Activated T-cell treated with anti-CD3 and anti-CD28 coated beads, Interleukin-2, amount 50 U/mL, for 4 hours (primary cell): ENCODE results near the gene ACTG1. TPM values are rescaled to one million over a fixed set of nuclear protein-coding genes. Genes with fewer than 3 reads are reported as not detected.

ENCODE experiments used
- ATAC-seq, 2 donors: fragments of 200-7000 bp; cut with Tn5 transposase; one replicate each; pipeline ENCODE4 v1.10.0; 2021
- DNase-seq: peaks from one replicate; pipeline ENCODE4 v3.0.0-alpha.2; 2020
- H3K27me3 Mint-ChIP-seq: one replicate; pipeline ENCODE4 v1.8.0; 2021; ENCODE audit warnings: low read depth, mixed read lengths
- H3K36me3 Mint-ChIP-seq: one replicate; pipeline ENCODE4 v1.8.0; 2022; ENCODE audit warnings: mixed read lengths; ENCODE audit not compliant: insufficient read depth
- H3K4me1 Mint-ChIP-seq: one replicate; pipeline ENCODE4 v1.8.0; 2021; ENCODE audit warnings: low read depth, mixed read lengths
- H3K4me3 Mint-ChIP-seq: one replicate; pipeline ENCODE4 v1.8.0; 2021; ENCODE audit warnings: mild to moderate bottlenecking, moderate library complexity, mixed read lengths
- H3K9me3 Mint-ChIP-seq: one replicate; pipeline ENCODE4 v1.8.0; 2021; ENCODE audit warnings: mixed read lengths
- total RNA-seq, 3 donors: library from RNA; stranded (reverse); gene quantifications; one replicate each; pipeline ENCODE4 v1.2.1, GENCODE V29; 2021

The ACTG1 gene
- total RNA-seq, 3 donors from 2014 or later, result 3,953 to 4,676 (median 4,016) TPM

DNA sequence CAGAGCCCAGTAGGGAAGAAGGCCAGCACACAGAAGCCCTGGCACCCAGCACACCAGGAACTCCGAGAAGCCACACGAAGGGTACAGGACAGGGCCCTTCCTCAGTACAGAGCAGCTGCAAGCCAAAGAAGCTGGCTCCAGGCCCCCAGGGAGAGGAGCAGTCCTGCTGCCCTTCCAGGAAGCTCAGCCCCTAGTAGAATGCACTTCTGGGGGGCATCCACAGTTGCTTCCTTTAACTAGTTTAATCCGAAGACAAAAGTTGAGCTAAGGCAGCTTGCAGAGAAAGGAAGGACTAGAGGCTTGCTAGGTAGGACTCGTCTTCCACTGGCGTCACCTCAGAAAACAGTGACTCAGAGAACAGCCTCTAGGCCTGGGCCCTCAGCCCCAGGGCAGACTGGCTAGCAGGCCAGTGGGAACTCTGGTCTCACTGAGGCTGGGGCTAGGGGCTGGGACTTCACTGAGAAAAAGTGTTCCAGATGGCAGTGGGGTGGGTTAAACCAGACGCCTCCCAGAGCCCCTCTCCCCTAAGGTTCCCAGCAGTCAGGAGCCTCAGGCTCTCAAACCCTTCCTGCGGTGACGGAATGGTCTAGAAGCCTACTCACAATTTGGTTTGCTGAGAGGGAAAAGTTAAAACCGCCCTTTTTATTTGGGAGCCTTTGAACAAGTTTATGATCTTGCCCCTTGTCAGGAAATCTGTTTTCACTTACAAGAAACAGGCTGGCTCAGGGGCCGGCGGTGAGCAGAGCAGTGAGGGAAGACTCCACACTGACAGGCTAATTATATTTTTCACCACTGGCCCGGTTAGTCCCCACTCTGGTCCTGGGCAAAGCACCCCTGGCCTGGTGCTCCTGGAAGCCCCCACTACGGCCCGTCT lies 41.4 kb downstream of the ACTG1 start:
- H3K27me3 Mint-ChIP-seq, result no peaks in the 10 kb centered on the region
- no peak for ATAC-seq
- no peaks in the 10 kb centered on the region for H3K36me3 Mint-ChIP-seq
- no peaks in the 10 kb centered on the region for H3K4me1 Mint-ChIP-seq
- H3K9me3 Mint-ChIP-seq, result no peaks in the 10 kb centered on the region
- no peak overlapping the region for H3K4me3 Mint-ChIP-seq
- DNase-seq, result no peak

- Mint-ChIP-seq H3K9me3 (no peaks in the 10 kb centered on the region), H3K36me3 (no peaks in the 10 kb centered on the region), H3K27me3 (no peaks in the 10 kb centered on the region), H3K4me1 (no peaks in the 10 kb centered on the region), H3K4me3 (no peak overlapping the region)
- ATAC-seq, result no peak
- DNase-seq, result no peak
Observed at GRCh38 chr17:81470270-81470943, 42.2 kb downstream of the ACTG1 start.

GRCh38 chr17:81469266-81469665 lies 43.3 kb downstream of the ACTG1 start:
- no peak for DNase-seq

GRCh38 chr17:81468770-81469121 lies 43.9 kb downstream of the ACTG1 start:
- no peak for DNase-seq
- no peak for ATAC-seq
- H3K27me3 Mint-ChIP-seq, result no peaks in the 10 kb centered on the region
- no peaks in the 10 kb centered on the region for H3K4me1 Mint-ChIP-seq
- H3K9me3 Mint-ChIP-seq, result no peaks in the 10 kb centered on the region
- H3K4me3 Mint-ChIP-seq, result no peak overlapping the region
- H3K36me3 Mint-ChIP-seq, result no peaks in the 10 kb centered on the region

More at GRCh38 chr17:81469266-81469665, 43.3 kb downstream of the ACTG1 start:
- no peak overlapping the region for H3K4me3 Mint-ChIP-seq
- H3K36me3 Mint-ChIP-seq, result no peaks in the 10 kb centered on the region
- ATAC-seq, result no peak
- H3K4me1 Mint-ChIP-seq, result no peaks in the 10 kb centered on the region
- no peaks in the 10 kb centered on the region for H3K27me3 Mint-ChIP-seq
- H3K9me3 Mint-ChIP-seq, result no peaks in the 10 kb centered on the region

- H3K36me3 Mint-ChIP-seq, result no peaks in the 10 kb centered on the region
- no peaks in the 10 kb centered on the region for H3K27me3 Mint-ChIP-seq
- H3K9me3 Mint-ChIP-seq, result no peaks in the 10 kb centered on the region
- H3K4me3 Mint-ChIP-seq, result no peak overlapping the region
- ATAC-seq (no peak), DNase-seq (no peak)
- H3K4me1 Mint-ChIP-seq, result no peaks in the 10 kb centered on the region
Observed at GRCh38 chr17:81468111-81468769, 44.4 kb downstream of the ACTG1 start.

DNA sequence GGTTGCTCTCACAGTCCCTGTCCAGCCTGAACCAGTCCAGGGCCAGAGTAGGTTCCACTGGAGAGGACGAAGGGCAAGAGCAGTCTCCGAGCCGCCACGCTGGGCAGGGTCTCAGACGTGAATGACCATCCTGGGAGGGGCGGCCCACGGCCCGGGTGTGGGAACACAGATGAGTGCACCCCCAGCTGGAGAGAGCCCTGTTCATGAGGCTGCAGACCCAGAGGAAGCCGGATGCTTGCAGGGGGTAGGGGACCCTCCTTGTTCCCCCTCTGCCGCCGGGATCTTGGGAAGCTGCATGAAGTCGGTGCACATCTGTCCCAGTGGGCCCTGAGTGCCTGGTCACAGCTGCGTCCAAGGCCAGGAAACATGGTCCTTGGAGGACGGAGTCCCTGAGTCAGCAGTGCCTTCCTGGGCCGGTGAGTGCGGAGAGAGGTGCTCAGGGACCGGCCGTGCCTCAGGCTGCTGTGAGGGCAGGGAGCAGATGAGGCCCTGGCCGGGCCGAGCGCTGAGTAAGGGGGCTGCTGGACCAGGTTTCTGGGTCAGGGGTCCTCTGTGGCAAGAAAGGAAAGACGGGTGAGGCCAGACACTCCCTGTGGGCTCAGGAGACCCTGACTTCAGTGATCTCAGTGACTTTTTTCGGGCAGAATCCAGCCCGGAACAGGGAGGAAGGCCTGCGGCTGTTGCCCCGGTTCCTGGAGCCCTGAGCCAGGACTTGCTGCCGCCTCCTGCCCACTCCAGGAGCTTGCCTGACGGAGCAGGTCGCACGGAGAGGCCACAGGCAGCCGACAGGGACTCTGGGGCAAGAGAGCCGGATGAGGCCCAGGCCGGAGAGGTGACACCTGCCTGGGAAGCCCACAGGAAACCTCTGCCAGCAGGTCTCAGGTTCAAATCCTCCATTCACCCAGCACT lies 45.8 kb downstream of the ACTG1 start:
- Mint-ChIP-seq H3K36me3 (no peaks in the 10 kb centered on the region), H3K27me3 (no peaks in the 10 kb centered on the region), H3K4me3 (no peak overlapping the region), H3K4me1 (no peaks in the 10 kb centered on the region), H3K9me3 (no peaks in the 10 kb centered on the region)
- ATAC-seq (no peak), DNase-seq (no peak)

DNA sequence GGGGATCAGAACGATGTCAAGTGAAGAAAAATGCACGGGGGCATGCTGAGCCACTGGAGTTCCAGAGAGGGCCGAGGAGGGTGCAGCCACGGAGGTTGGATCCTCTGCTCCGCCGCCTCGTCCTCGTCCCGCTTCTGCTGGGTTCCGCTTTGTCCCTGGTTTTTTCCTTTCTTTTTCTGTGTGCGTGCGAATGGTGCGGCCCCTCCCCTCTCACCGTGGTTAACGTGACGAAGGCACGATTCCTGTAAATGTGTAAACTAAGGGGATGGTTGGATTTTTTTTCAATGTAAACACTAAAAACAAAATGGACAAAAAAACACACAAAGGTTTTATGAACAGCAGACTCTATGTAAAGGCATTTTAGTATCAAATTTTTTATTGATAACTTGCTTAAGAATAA lies 46.7 kb downstream of the ACTG1 start:
- no peaks in the 10 kb centered on the region for H3K4me1 Mint-ChIP-seq
- no peak overlapping the region for H3K4me3 Mint-ChIP-seq
- DNase-seq, result no peak
- ATAC-seq, result no peak
- no peaks in the 10 kb centered on the region for H3K27me3 Mint-ChIP-seq
- H3K36me3 Mint-ChIP-seq, result no peaks in the 10 kb centered on the region
- no peaks in the 10 kb centered on the region for H3K9me3 Mint-ChIP-seq

DNA sequence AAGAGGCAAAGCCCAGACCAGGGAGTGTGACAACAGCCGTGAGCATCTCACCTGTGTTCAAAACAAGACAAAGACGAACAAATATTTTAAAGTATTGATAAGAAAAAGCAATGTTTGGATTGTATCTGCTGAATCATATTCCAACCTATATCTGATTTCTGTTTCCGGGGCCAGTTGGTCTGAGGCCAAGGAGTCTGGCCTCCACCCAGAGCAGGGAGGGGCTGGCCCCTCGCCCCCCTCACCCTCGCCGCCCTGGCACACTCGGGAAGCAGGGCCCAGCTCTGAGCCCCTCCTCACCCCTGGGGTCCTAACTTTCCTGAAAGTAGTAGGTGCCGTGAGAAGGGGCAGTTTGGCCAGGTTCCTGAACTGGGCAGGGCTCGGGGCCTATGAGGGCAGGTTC lies 48.0 kb downstream of the ACTG1 start:
- ATAC-seq, result no peak
- Mint-ChIP-seq H3K9me3 (no peaks in the 10 kb centered on the region), H3K36me3 (no peaks in the 10 kb centered on the region), H3K27me3 (no peaks in the 10 kb centered on the region), H3K4me3 (no peak overlapping the region), H3K4me1 (no peaks in the 10 kb centered on the region)
- DNase-seq, result no peak

DNA sequence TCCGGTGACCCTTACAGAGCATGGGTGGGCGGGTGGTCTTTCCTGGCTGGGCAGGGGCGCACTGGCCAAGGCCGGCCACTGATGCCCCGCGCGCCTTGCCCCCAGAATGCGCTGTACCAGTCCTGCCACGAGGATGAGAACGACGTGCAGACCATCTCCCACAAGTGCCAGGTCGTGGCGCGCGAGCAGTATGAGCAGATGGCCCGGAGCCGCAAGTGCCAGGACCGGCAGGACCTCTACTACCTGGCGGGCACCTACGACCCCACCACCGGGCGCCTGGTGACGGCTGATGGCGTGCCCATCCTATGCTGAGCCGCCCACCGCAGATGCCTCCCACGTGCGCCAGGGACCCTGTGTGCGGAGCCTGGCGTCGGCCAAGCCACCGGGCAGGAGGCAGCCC lies 49.1 kb downstream of the ACTG1 start:
- Mint-ChIP-seq H3K27me3 (peaks cover 1% of the 10 kb centered on the region), H3K36me3 (no peaks in the 10 kb centered on the region), H3K4me1 (no peaks in the 10 kb centered on the region), H3K4me3 (no peak overlapping the region), H3K9me3 (no peaks in the 10 kb centered on the region)
- DNase-seq (no peak), ATAC-seq (no peak)

- no peak overlapping the region for H3K4me3 Mint-ChIP-seq
- DNase-seq (no peak), ATAC-seq (no peak)
- no peaks in the 10 kb centered on the region for H3K9me3 Mint-ChIP-seq
- H3K27me3 Mint-ChIP-seq, result peaks cover 1% of the 10 kb centered on the region
- H3K36me3 Mint-ChIP-seq, result no peaks in the 10 kb centered on the region
- H3K4me1 Mint-ChIP-seq, result no peaks in the 10 kb centered on the region
Observed at GRCh38 chr17:81462506-81463125, 50.0 kb downstream of the ACTG1 start.

DNA sequence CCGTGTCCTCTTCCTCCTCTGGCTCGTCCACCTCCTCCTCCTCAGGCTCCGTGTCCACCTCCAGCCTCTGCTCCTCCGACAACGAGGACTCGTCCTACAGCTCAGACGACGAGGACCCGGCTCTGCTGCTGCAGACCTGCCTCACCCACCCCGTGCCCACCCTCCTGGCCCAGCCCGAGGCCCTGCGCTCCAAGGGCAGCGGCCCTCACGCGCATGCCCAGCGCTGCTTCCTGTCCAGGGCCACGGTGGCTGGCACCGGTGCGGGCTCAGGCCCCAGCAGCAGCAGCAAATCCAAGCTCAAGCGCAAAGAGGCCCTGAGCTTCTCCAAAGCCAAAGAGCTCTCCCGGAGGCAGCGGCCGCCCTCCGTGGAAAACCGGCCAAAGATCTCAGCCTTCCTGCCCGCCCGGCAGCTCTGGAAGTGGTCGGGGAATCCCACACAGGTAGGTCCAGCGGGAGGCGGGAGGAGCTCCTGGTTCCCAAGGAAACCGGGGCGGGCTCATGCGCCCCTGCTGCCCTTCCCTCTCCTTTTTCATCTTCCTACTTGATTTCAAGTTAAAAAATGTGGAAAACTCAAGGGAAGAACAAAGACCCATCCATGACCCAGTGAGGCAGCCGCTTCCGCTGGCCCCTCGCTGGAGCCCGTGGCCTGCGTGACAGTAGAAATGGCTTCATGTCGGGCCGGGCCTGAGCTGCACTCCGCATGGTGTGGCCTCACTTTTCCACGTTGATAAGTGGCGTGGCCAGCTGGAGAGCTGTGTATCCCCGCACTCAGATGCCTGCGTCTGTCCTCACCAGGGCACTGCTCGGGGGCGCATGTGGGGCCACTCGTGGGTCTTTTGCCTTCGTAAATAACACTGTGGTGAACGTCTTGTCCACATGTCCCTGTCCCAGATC lies 50.7 kb downstream of the ACTG1 start:
- no peak overlapping the region for H3K4me3 Mint-ChIP-seq
- DNase-seq (no peak), ATAC-seq (no peak)
- no peaks in the 10 kb centered on the region for H3K4me1 Mint-ChIP-seq
- peaks cover 1% of the 10 kb centered on the region for H3K27me3 Mint-ChIP-seq
- no peaks in the 10 kb centered on the region for H3K9me3 Mint-ChIP-seq
- no peaks in the 10 kb centered on the region for H3K36me3 Mint-ChIP-seq

DNA sequence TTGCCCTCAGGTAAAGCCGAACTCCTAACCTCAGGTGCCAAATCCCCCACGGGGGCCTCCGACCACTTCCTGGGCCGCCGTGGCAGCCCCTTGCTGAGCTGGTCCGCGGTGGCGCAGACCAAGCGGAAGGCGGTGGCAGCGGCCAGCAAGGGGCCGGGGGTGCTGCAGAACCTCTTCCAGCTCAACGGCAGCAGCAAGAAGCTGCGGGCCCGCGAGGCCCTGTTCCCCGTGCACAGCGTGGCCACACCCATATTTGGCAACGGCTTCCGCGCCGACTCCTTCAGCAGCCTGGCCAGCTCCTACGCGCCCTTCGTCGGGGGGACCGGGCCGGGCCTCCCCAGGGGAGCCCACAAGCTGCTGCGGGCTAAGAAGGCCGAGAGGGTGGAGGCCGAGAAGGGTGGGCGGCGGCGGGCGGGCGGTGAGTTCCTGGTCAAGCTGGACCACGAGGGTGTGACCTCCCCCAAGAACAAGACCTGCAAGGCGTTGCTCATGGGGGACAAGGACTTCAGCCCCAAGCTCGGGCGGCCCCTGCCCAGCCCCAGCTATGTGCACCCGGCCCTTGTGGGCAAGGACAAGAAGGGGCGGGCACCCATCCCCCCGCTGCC lies 51.6 kb downstream of the ACTG1 start:
- DNase-seq (no peak), ATAC-seq (no peak)
- no peak overlapping the region for H3K4me3 Mint-ChIP-seq
- no peaks in the 10 kb centered on the region for H3K9me3 Mint-ChIP-seq
- no peaks in the 10 kb centered on the region for H3K4me1 Mint-ChIP-seq
- peaks cover 1% of the 10 kb centered on the region for H3K27me3 Mint-ChIP-seq
- no peaks in the 10 kb centered on the region for H3K36me3 Mint-ChIP-seq
